Activated gamma-delta T cell (primary cell): ENCODE data around the gene FAM170A.

Source experiments
- DNase-seq: peaks from one replicate; lab custom pipeline; 2025; lab: John Stamatoyannopoulos, UW
- total RNA-seq, 2 donors: gene quantifications; one replicate each; lab custom pipeline; 2026; lab: John Stamatoyannopoulos, UW

The FAM170A gene
- 0 to 0.26 reads per million in 2 donors for total RNA-seq

GRCh38 chr5:119629339-119629738 is at the start of gene FAM170A:
FAM170A (plus strand) TSS chr5:119629558; CDS start chr5:119629769, 211 bp downstream.
- DNase-seq: no peak

- DNase-seq: no peak
These were observed 46.4 kb upstream of the FAM170A start for GRCh38 chr5:119582987-119583386.

- no peak for DNase-seq
These were observed 45.7 kb upstream of the FAM170A start for GRCh38 chr5:119583684-119584083.

GRCh38 chr5:119596046-119596445 is 33.3 kb upstream of the FAM170A start:
- no peak for DNase-seq

- DNase-seq: no peak
These were observed 31.5 kb upstream of the FAM170A start for GRCh38 chr5:119597728-119598298.

GRCh38 chr5:119613937-119614336 is 15.4 kb upstream of the FAM170A start:
- no peak for DNase-seq

- no peak for DNase-seq
These were observed 14.5 kb upstream of the FAM170A start for GRCh38 chr5:119614838-119615237.

- DNase-seq: no peak
These were observed 3.3 kb upstream of the FAM170A start for GRCh38 chr5:119626086-119626485.

GRCh38 chr5:119630752-119631440 is 1.5 kb downstream of the FAM170A start:
- DNase-seq: no peak

- no peak for DNase-seq
These were observed 2.3 kb downstream of the FAM170A start for GRCh38 chr5:119631660-119632059.

- no peak for DNase-seq
These were observed 22.1 kb downstream of the FAM170A start for GRCh38 chr5:119651486-119651885.

- DNase-seq: no peak
These were observed 25.7 kb downstream of the FAM170A start for GRCh38 chr5:119655061-119655460.

GRCh38 chr5:119656023-119656422 is 26.7 kb downstream of the FAM170A start:
- DNase-seq: no peak

GRCh38 chr5:119666542-119666941 is 37.2 kb downstream of the FAM170A start:
- no peak for DNase-seq

GRCh38 chr5:119678351-119679028 is 49.1 kb downstream of the FAM170A start:
- no peak for DNase-seq

- DNase-seq: no peak
These were observed 50.7 kb downstream of the FAM170A start for GRCh38 chr5:119680080-119680479.

- DNase-seq: no peak
These were observed 52.4 kb downstream of the FAM170A start for GRCh38 chr5:119681734-119682133.

- no peak for DNase-seq
These were observed 53.0 kb downstream of the FAM170A start for GRCh38 chr5:119682372-119682771.
